IPS-20b (cell line): ENCODE measurements around the gene VOPP1.

ENCODE experiments used
- H3K27ac ChIP-seq: one replicate; pipeline ENCODE4 v1.5.1; 2013; ENCODE audit warnings: low read length
- H3K27me3 ChIP-seq: 2 replicates; pipeline ENCODE4 v1.6.1; 2013; ENCODE audit warnings: mild to moderate bottlenecking, low read length, inconsistent platforms; ENCODE audit not compliant: insufficient read depth
- H3K36me3 ChIP-seq: 2 replicates; pipeline ENCODE4 v1.6.1; 2013; ENCODE audit warnings: low read depth, mild to moderate bottlenecking, inconsistent platforms, low read length, moderate library complexity; ENCODE audit not compliant: insufficient read depth
- H3K4me1 ChIP-seq: 2 replicates; pipeline ENCODE4 v1.6.1; 2013; ENCODE audit warnings: mild to moderate bottlenecking, control low read depth, inconsistent platforms, low read length, moderate library complexity; ENCODE audit not compliant: insufficient read depth
- H3K4me3 ChIP-seq: 2 replicates; pipeline ENCODE4 v1.5.1; 2013; ENCODE audit warnings: mild to moderate bottlenecking, low read length, inconsistent platforms
- H3K9ac ChIP-seq: 2 replicates; pipeline ENCODE4 v1.6.1; 2013; ENCODE audit warnings: low read depth, mild to moderate bottlenecking, inconsistent platforms, low read length, moderate library complexity
- H3K9me3 ChIP-seq: 2 replicates; pipeline ENCODE4 v1.6.1; 2013; ENCODE audit warnings: mild to moderate bottlenecking, low read depth, low read length, inconsistent platforms; ENCODE audit not compliant: insufficient read depth

VOPP1 gene

DNA sequence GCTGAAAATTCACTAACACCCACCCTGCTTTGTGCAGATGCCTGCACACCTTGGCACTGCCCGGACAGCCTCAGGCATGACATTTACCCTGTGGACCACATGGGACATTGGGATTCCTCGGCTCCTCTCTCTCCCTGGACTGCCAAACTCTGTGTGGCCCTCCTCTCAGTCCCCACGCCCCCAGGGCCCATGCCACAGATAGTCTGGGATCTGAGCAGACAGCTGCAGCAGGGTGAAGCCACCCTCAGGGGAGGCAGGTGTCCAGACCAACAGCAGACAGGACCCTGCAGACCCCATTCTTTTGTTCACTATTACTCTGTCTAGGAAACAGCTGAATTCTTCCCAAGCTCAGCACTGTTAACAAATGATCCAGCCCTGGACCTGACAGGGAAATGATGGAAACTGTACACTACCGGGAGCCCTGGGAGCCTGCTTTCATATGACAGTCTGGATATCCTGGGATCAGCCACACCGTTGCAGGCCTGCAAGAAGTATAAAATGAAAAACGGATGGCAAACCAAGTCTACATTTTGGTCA, 83.4 kb downstream of the VOPP1 start:
- Histone ChIP-seq H3K9me3 (no peaks in the 10 kb centered on the region), H3K27me3 (no peaks in the 10 kb centered on the region), H3K27ac (no peak overlapping the region), H3K36me3 (peaks cover 50% of the 10 kb centered on the region), H3K4me1 (no peaks in the 10 kb centered on the region), H3K9ac (no peak overlapping the region), H3K4me3 (no peak overlapping the region)

DNA sequence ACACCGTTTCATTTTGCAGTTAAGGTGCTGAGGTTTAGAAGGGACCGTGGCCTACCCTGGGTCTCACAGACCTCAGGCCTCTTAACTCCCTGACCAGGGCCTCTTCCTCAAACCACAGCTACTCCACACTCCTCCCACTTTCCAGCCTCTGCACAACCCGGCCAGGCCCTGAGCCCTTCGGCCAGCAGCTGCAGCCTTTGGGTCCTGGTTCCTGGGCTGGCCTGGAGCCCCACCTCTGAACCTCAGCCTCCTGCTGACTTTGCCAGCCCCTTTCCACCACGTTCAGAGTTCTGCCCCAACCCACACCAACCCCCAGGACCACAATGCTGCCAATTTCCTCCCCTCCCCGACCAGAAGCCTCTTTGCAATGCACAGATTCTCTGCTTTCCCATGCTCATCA, 84.1 kb downstream of the VOPP1 start:
- H3K27ac ChIP-seq, result no peak overlapping the region
- H3K4me3 ChIP-seq, result no peak overlapping the region
- H3K9ac ChIP-seq, result no peak overlapping the region
- peaks cover 50% of the 10 kb centered on the region for H3K36me3 ChIP-seq
- no peaks in the 10 kb centered on the region for H3K9me3 ChIP-seq
- H3K27me3 ChIP-seq, result no peaks in the 10 kb centered on the region
- no peaks in the 10 kb centered on the region for H3K4me1 ChIP-seq

DNA sequence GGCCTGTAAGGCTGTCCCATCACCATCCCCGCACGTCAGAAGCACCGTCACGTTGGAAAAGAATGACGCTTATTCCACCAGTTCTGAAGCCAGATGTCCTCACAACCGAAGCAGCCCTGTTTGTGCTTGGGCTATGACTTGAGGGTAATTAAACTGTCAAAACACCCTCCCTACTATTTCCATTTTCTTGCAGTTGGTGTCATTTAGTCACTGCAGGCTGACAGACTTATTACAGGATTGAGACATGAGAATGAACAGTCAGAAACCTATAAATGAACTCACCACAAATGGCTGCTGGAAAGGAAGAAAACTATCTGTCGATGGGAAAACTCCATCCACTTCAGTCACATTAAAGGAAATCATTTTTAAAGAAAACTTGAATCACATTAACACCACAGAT, 85.3 kb downstream of the VOPP1 start:
- H3K9me3 ChIP-seq, result no peaks in the 10 kb centered on the region
- no peaks in the 10 kb centered on the region for H3K4me1 ChIP-seq
- H3K4me3 ChIP-seq, result no peak overlapping the region
- no peak overlapping the region for H3K27ac ChIP-seq
- H3K9ac ChIP-seq, result no peak overlapping the region
- H3K36me3 ChIP-seq, result peaks cover 43% of the 10 kb centered on the region
- H3K27me3 ChIP-seq, result no peaks in the 10 kb centered on the region

DNA sequence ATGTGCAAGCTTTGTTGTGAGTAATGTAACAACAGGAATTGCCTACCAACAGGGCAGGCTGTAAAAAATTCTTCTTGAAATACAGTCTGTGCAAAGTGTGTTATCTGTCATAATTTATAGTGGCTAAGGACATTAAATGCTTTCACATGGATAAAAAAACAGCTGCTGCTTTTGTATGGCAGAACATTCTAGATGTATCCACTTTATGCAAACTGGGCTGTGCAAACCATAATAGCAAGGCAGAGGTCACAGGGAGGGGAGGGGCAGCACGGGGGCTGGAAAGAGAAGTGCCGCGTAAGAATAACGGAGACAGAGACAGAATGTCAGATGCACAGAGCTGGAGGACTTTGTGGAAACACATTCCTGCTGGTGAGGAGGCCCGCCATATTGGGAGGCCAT, 86.1 kb downstream of the VOPP1 start:
- no peak overlapping the region for H3K4me3 ChIP-seq
- H3K4me1 ChIP-seq, result no peaks in the 10 kb centered on the region
- H3K9ac ChIP-seq, result no peak overlapping the region
- no peaks in the 10 kb centered on the region for H3K9me3 ChIP-seq
- H3K27ac ChIP-seq, result no peak overlapping the region
- H3K36me3 ChIP-seq, result peaks cover 35% of the 10 kb centered on the region
- H3K27me3 ChIP-seq, result no peaks in the 10 kb centered on the region

DNA sequence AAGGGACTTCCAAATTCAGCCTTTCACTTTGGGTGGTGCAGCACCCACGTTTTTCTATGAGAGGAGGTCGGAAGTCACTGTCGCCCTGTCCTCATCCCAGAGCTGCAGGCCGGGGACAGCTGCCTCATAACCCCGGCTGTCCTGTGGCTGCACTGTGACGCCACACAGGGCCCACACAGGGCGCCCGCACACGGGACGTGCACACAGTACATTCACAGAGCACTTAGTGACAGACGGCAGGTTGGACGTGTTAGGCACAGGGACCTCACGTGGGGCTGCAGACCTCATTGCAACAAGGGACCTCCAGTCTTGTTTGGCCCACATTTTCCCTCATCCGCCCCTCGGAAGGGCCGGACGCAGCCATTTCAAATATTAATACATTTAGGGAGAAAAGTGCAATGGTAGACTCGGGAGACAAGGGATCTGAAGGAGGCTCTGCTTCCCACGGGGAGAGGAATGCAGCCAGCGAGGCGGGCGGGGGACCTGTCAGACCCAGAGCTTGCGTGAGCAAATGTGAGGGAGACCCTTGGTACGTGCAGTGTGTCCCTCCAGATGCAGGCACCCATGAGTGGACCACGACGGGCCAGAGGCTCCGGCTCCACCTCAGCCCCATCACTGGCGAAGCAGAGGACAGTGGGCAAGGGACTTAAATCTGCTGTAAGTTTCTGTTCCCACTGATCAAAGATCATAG, 86.7 kb downstream of the VOPP1 start:
- no peaks in the 10 kb centered on the region for H3K27me3 ChIP-seq
- no peaks in the 10 kb centered on the region for H3K4me1 ChIP-seq
- H3K4me3 ChIP-seq, result no peak overlapping the region
- no peaks in the 10 kb centered on the region for H3K9me3 ChIP-seq
- H3K27ac ChIP-seq, result no peak overlapping the region
- H3K36me3 ChIP-seq, result peaks cover 30% of the 10 kb centered on the region
- no peak overlapping the region for H3K9ac ChIP-seq

DNA sequence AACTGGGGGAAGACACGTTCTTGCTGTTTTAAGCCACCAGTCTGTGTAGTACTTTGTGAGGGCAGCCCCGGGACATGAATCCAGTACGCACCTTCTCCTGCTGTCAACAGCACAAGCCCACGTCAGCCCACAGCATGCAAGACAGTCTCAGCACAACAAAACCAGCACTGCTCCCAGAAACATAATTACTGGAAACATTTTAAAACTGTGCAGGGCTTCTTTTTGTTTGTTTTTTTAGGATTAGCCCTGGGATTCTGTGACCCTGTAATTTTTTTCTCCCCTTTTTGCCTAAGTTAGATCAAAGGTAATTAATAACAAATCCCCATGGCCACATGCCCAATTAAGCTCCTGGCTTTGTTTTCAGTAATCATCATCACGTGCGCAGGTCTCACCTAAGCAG, 87.5 kb downstream of the VOPP1 start:
- no peak overlapping the region for H3K27ac ChIP-seq
- no peaks in the 10 kb centered on the region for H3K9me3 ChIP-seq
- H3K9ac ChIP-seq, result no peak overlapping the region
- H3K27me3 ChIP-seq, result no peaks in the 10 kb centered on the region
- peaks cover 22% of the 10 kb centered on the region for H3K36me3 ChIP-seq
- H3K4me3 ChIP-seq, result no peak overlapping the region
- no peaks in the 10 kb centered on the region for H3K4me1 ChIP-seq

DNA sequence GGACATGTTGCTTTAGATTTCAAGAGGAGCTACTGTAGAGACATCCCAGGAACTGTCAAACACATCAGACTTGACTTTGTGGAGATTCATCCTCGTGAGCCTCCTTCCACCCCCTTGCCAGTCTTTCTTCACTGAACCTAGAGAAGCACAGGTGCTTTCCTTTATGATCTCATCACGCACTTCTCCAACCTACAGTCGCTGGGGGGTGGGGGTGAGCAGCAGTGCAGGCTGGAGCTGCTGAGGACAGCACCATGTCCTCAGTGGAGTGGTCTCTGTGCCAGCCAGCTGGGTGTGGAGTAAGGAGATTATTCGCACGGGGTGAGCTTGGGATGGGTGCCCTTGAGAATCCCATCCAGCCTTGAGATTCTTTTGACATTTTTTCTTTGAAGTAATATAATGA, 88.1 kb downstream of the VOPP1 start:
- H3K4me3 ChIP-seq, result no peak overlapping the region
- H3K36me3 ChIP-seq, result peaks cover 16% of the 10 kb centered on the region; the same call in 1 of the 2 replicates
- H3K4me1 ChIP-seq, result no peaks in the 10 kb centered on the region
- H3K27me3 ChIP-seq, result no peaks in the 10 kb centered on the region
- H3K9ac ChIP-seq, result no peak overlapping the region
- H3K27ac ChIP-seq, result no peak overlapping the region
- no peaks in the 10 kb centered on the region for H3K9me3 ChIP-seq

DNA sequence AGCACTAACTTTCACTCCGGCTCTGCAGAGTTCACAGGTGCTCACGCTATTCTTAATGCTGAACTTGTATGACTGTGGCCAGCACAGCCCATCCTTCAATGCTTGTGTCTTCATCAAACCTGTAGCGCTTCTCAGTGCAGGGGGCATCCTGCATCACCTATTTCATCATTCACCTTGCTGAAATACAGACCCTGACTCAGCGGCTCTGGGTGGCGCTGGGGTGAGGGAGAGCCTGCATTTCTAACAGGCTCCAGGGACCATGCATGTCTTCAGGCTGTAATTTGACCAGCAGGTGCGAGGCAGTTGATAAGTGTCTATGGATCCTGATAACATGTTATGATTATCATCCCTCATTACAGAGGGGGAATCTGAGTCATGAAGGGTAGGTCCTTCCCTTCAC, 89.3 kb downstream of the VOPP1 start:
- Histone ChIP-seq H3K27me3 (no peaks in the 10 kb centered on the region), H3K36me3 (peaks cover 10% of the 10 kb centered on the region; the same call in 1 of the 2 replicates), H3K9me3 (no peaks in the 10 kb centered on the region), H3K4me3 (no peak overlapping the region), H3K4me1 (peaks cover under 1% of the 10 kb centered on the region; the same call in 1 of the 2 replicates), H3K27ac (no peak overlapping the region), H3K9ac (no peak overlapping the region)

DNA sequence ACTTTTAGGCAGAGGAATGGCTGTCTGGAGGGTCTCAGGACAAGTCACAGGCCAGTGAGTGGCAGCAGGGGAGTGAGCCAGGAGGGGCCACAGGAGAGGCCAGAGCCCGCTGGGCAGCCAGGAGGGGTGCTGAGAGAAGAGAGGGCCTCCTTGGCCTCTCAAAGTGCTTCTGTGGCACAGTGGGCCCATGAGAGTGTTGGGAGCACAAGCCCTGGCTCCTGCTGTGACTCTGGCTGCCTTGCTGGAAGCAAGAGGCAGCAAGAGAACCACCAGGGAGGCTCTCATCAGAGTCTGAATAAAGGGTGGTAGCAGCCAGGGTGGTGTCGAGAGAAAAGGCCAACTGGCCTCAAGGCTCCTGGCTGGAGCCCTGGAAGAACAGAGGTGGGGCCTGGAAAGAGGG, 91.1 kb downstream of the VOPP1 start:
- Histone ChIP-seq H3K9ac (no peak overlapping the region), H3K4me3 (no peak overlapping the region), H3K27ac (no peak overlapping the region), H3K4me1 (peaks cover 3% of the 10 kb centered on the region; the same call in 1 of the 2 replicates), H3K9me3 (no peaks in the 10 kb centered on the region), H3K27me3 (no peaks in the 10 kb centered on the region), H3K36me3 (peaks cover 16% of the 10 kb centered on the region; the same call in 1 of the 2 replicates)

DNA sequence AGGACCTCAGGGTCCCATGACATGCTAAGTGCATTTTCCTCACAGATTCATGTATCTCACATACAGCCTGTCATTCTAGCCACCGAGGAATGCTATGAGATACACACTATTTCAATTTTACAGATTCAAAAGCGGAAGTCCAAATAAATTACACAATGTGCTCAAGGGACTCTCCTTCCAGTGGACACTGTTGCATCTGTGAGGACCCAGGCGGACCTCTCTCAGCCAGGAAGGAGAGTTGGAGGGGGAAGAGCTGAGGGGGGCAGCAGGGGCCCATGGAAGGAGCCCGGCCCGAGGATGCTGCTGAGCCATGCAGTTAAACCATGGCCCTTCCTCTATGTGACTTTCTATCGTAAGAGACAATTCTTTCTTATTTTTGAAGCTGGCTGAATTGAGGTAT, 93.6 kb downstream of the VOPP1 start:
- Histone ChIP-seq H3K27me3 (no peaks in the 10 kb centered on the region), H3K27ac (no peak overlapping the region), H3K4me3 (no peak overlapping the region), H3K9me3 (no peaks in the 10 kb centered on the region), H3K36me3 (0 out of 2 replicates have a peak, but pooled peaks cover 8% of the 10 kb centered on the region), H3K9ac (no peak overlapping the region), H3K4me1 (peaks cover 3% of the 10 kb centered on the region; the same call in 1 of the 2 replicates)

DNA sequence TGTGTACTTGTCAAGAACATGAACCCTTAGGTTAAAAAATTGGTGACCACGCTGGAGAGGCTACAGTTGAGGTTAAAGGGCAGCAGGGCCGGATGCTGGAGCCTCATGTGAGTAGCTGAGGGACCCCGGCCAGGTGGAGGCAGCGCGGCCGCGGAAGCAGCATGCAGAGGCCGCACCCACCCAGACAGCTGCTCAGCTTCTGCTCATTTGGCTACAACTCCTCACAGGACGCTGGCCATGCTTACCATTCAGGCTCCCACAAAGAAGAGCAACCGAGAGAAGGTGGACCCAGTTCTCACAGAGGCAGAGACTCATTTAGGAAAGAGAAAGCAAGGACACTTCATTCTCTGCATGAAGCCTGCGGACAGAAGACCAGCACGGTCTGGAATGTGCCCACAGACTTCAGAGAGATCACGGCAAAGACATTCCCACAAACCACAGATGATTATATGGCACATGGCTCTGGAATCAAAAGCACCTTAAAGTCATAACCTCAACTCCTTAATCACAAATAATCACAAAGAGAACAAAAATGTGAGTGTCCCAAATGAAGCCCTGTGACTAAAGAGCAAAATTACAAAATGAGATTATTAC, 94.4 kb downstream of the VOPP1 start:
- Histone ChIP-seq H3K36me3 (0 out of 2 replicates have a peak, but pooled peaks cover 8% of the 10 kb centered on the region), H3K27me3 (no peaks in the 10 kb centered on the region), H3K4me1 (peaks cover 3% of the 10 kb centered on the region; the same call in 1 of the 2 replicates), H3K27ac (no peak overlapping the region), H3K9ac (no peak overlapping the region), H3K4me3 (no peak overlapping the region), H3K9me3 (no peaks in the 10 kb centered on the region)
